ENCODE results near the gene PDIA5. TPM values are rescaled to one million over a fixed set of nuclear protein-coding genes. Genes with fewer than 3 reads are reported as not detected.

PDIA5 gene
- total and polyA plus RNA-seq, 7 donors, result 4.2 to 23.0 (median 13.9) TPM

DNA sequence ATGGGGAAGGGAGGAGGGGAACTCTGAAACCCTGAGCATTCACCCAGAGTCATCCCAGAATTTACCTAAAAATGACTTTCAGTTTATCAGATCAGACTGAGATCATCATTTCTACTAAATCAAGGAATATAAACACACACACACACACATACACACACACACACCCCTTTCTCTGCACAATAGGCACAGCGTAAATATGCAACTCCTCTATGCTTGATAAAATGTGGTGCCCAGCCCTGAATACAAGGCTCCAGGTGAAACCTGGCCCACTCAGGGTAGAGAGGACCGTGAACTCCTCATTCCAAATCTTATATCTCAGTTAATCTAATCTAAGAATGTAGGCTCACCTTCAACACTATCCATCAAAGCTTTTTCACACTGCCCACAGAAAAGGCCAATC is 103.1 kb downstream of the PDIA5 start:
- TF ChIP-seq EP300 (IDR thresholded peaks at IDR 0.05) (no peak), POLR2AphosphoS5 (IDR thresholded peaks at IDR 0.05) (no peak), CTCF (IDR thresholded peaks at IDR 0.05) (no peak), POLR2A (IDR thresholded peaks at IDR 0.05) (no peak)
- Histone ChIP-seq H3K9me3 (no peaks in the 10 kb centered on the region), H3K27ac (peak overlapping the region in 3 of 4 donors; percentile 44 to 49 (median 47)), H3K27me3 (no peaks in the 10 kb centered on the region), H3K4me3 (no peak overlapping the region), H3K4me1 (peaks cover 0 to 11% (median 8%) of the 10 kb centered on the region in 4 donors), H3K36me3 (peaks cover 0 to 6% (median 0%) of the 10 kb centered on the region in 4 donors)
- intact Hi-C loops (cut with DNase I), result no loop called here
- no peak for DNase-seq
- WGBS, 2 donors, result 41 to 71% methylated on average over 2 of the region's 2 CpGs

DNA sequence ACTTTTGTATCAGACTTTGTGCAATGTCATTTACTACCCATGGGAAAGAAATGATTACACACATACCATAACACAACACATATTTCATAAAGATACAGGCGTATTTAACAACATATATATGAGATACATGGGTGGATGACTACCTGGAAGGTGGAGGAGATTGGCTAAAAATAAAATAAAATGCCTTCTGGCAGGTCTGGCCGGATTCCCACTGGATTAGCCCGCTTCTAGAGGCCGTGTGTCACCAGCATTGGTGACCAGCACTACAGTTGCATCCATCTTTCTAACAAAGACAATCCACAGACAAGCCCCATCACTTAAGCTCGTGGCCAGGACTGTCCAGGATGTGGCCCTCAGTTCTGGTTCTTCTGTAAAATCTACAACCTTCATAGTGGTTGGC is 114.0 kb downstream of the PDIA5 start:
- H3K9me3 ChIP-seq, result no peaks in the 10 kb centered on the region
- no peaks in the 10 kb centered on the region for H3K36me3 ChIP-seq
- TF ChIP-seq CTCF (IDR thresholded peaks at IDR 0.05), result no peak
- no peak for TF ChIP-seq POLR2AphosphoS5 (IDR thresholded peaks at IDR 0.05)
- no peak for TF ChIP-seq EP300 (IDR thresholded peaks at IDR 0.05)
- no peak for TF ChIP-seq POLR2A (IDR thresholded peaks at IDR 0.05)
- H3K4me3 ChIP-seq, result no peak overlapping the region
- intact Hi-C loops (cut with DNase I), result no loop called here
- H3K27ac ChIP-seq, result no peak overlapping the region
- 93 to 94% methylated on average over 5 of the region's 5 CpGs for WGBS, 2 donors
- H3K4me1 ChIP-seq, result no peaks in the 10 kb centered on the region
- H3K27me3 ChIP-seq, result no peaks in the 10 kb centered on the region
- no peak for DNase-seq

DNA sequence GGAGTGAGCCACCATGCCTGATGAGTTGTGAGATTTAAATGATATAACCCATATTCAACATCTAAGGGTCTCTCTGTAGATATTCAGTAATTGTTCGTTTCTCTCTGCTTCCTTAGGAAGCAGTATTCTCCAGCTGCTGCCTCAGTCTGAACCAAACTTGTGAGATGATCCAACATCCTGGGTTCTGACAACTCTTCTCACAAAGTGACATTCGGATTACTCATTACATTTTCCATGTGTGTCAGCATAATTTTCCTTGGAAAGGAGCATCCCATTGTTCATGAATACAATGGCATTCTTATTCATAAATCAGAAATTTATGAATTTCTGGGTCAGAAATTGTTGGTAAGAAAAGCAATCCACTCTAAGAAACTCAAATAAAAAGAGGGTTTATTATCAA is 119.9 kb downstream of the PDIA5 start:
- intact Hi-C loops (cut with DNase I), result no loop called here

GRCh38 chr3:123188058-123188457 is 121.2 kb downstream of the PDIA5 start:
- no peak for DNase-seq
- TF ChIP-seq CTCF (IDR thresholded peaks at IDR 0.05), result no peak
- TF ChIP-seq POLR2A (IDR thresholded peaks at IDR 0.05), result no peak
- no peak for TF ChIP-seq EP300 (IDR thresholded peaks at IDR 0.05)
- no peak for TF ChIP-seq POLR2AphosphoS5 (IDR thresholded peaks at IDR 0.05)
- Histone ChIP-seq H3K9me3 (no peaks in the 10 kb centered on the region), H3K4me3 (no peak overlapping the region), H3K27me3 (no peaks in the 10 kb centered on the region), H3K27ac (no peak overlapping the region), H3K4me1 (no peaks in the 10 kb centered on the region), H3K36me3 (no peaks in the 10 kb centered on the region)
- WGBS, 2 donors, result 77 to 95% methylated on average over 6 of the region's 6 CpGs
- intact Hi-C loops (cut with DNase I), result no loop called here

More for the DNA sequence above, 119.9 kb downstream of the PDIA5 start:
- H3K27ac ChIP-seq, result no peak overlapping the region
- H3K9me3 ChIP-seq, result no peaks in the 10 kb centered on the region
- TF ChIP-seq POLR2AphosphoS5 (IDR thresholded peaks at IDR 0.05), result no peak
- TF ChIP-seq EP300 (IDR thresholded peaks at IDR 0.05), result no peak
- TF ChIP-seq POLR2A (IDR thresholded peaks at IDR 0.05), result no peak
- no peak for TF ChIP-seq CTCF (IDR thresholded peaks at IDR 0.05)
- no peaks in the 10 kb centered on the region for H3K4me1 ChIP-seq
- H3K4me3 ChIP-seq, result no peak overlapping the region
- 80 to 91% methylated on average over 2 of the region's 2 CpGs for WGBS, 2 donors
- H3K27me3 ChIP-seq, result no peaks in the 10 kb centered on the region
- no peak for DNase-seq
- H3K36me3 ChIP-seq, result no peaks in the 10 kb centered on the region

DNA sequence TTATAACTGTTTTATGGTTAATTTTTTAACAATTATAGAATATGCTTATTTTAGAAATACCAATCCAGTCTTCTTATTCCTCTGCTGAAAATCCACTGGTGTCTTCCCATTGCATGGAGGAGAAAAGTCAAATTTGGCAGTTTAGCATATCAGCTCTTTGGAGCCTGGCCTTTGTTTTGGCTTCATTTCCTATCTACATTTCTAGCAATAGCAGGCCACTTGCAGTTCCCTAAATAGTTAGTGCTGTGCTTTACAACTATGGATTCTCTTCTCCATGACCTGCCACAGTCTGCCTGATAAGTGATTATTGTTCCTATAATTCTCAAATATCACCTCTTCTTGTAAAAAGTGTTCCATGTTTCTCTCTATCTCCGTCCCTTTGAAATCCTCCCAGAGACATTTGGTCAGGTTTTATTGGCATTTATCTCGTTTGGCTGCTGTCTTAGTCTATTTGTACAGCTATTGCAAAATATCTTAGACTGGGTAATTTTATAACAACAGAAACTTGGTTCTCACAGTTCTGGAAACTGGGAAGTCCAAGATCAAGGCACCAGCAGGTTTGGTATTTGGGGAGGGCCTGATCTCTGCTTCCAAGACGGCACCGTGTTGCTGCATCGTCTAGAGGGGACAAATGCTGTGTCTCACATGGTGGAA is 126.8 kb downstream of the PDIA5 start:
- no peak overlapping the region for H3K4me3 ChIP-seq
- no peak for DNase-seq
- intact Hi-C loops (cut with DNase I), result no loop called here
- H3K27me3 ChIP-seq, result no peaks in the 10 kb centered on the region
- no peaks in the 10 kb centered on the region for H3K9me3 ChIP-seq
- no peak for TF ChIP-seq POLR2A (IDR thresholded peaks at IDR 0.05)
- no peak for TF ChIP-seq CTCF (IDR thresholded peaks at IDR 0.05)
- no peak for TF ChIP-seq EP300 (IDR thresholded peaks at IDR 0.05)
- TF ChIP-seq POLR2AphosphoS5 (IDR thresholded peaks at IDR 0.05), result no peak
- 72 to 83% methylated on average over 5 of the region's 5 CpGs for WGBS, 2 donors
- no peaks in the 10 kb centered on the region for H3K4me1 ChIP-seq
- no peaks in the 10 kb centered on the region for H3K36me3 ChIP-seq
- H3K27ac ChIP-seq, result no peak overlapping the region

Measured in sigmoid colon (tissue), 7 donors.